Stimulated activated effector memory CD8-positive, alpha-beta T cell treated with anti-CD3 and anti-CD28 coated beads, Interleukin-12 subunit alpha, Interleukin-12 subunit beta, amount 100 ng/mL, for 72 hours (primary cell): ENCODE results near the gene TUT4.
A peak's percentile ranks its signal among the peaks of the same experiment; 100 is the strongest.

Experiments used
- ATAC-seq: fragments of 150-1000 bp; cut with Tn5 transposase; 2 replicates; pipeline ENCODE4 v1.10.0; 2021
- DNase-seq, 2 donors: peaks; one replicate each; pipeline ENCODE4 v3.0.0; 2021 to 2022; ENCODE audit warnings: low spot score in 2 of 2
- H3K27ac Mint-ChIP-seq: one replicate; pipeline ENCODE4 v1.8.0; 2022; ENCODE audit warnings: mild to moderate bottlenecking, mixed read lengths
- H3K36me3 Mint-ChIP-seq: one replicate; pipeline ENCODE4 v1.8.0; 2022; ENCODE audit warnings: mild to moderate bottlenecking, mixed read lengths
- H3K4me1 Mint-ChIP-seq: one replicate; pipeline ENCODE4 v1.8.0; 2022; ENCODE audit warnings: mixed read lengths
- H3K4me3 Mint-ChIP-seq: one replicate; pipeline ENCODE4 v1.8.0; 2022; ENCODE audit warnings: mild to moderate bottlenecking, mixed read lengths
- H3K9me3 Mint-ChIP-seq: one replicate; pipeline ENCODE4 v1.8.0; 2022; ENCODE audit warnings: mixed read lengths

Gene TUT4

GRCh38 chr1:52552505-52553361, at the start of gene TUT4:
TUT4 (minus strand) TSS chr1:52553092; CDS start chr1:52526280, 26,812 bp downstream.
- Mint-ChIP-seq H3K9me3 (no peaks in the 10 kb centered on the region), H3K4me1 (peaks cover 23% of the 10 kb centered on the region), H3K36me3 (peaks cover 4% of the 10 kb centered on the region), H3K27ac (no peak within 1 kb of the TSS), H3K4me3 (no peak within 1 kb of the TSS)
- peak; percentile 72 for ATAC-seq
- peak; percentile 60 to 86 for DNase-seq

GRCh38 chr1:52601991-52602855, 49.3 kb upstream of the TUT4 start, which contains the start of gene GPX7:
GPX7 (plus strand) TSS chr1:52602371; CDS start chr1:52602410, 39 bp downstream.
- no peaks in the 10 kb centered on the region for H3K9me3 Mint-ChIP-seq
- DNase-seq (peak; percentile 40 to 76), ATAC-seq (peak; percentile 74)
- H3K27ac Mint-ChIP-seq: peak within 1 kb of the TSS; percentile 93
- H3K36me3 Mint-ChIP-seq: peaks cover 1% of the 10 kb centered on the region
- peaks cover 42% of the 10 kb centered on the region for H3K4me1 Mint-ChIP-seq
- H3K4me3 Mint-ChIP-seq: peak within 1 kb of the TSS; percentile 80

GRCh38 chr1:52601519-52601918, 48.6 kb upstream of the TUT4 start:
- Mint-ChIP-seq H3K36me3 (no peaks in the 10 kb centered on the region), H3K9me3 (no peaks in the 10 kb centered on the region), H3K4me1 (peaks cover 41% of the 10 kb centered on the region), H3K4me3 (peak overlapping the region; percentile 80), H3K27ac (peak overlapping the region; percentile 93)
- peak in 1 of 2 donors; percentile 53 for DNase-seq
- ATAC-seq: no peak

DNA sequence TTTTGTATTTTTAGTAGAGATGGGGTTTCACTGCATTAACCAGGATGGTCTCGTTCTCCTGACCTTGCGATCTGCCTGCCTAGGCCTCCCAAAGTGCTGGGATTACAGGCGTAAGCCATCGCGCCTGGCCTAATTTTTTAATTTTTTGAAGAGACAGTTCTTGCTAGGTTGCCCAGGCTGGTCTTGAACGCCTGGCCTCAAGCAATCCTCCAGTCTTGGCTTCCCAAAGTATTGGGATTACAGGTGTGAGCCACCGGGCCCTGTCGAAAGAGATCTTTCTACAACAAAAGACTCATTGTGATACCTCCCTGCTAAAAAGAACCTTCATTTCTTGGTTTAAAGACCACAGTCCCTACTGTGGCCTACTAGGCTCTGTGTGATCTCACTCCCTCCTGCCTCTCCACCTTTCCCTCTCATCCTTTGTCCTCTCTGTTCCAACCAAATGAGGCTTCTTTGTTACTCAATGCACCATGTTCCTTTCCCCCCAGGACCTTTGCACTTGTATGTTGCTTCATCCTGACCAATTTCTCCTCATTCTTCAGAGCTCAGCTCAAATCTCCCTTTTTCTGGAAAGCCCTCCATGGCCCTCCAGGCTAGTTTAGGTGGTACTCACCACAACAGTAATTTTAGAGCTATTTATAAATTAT, 47.8 kb upstream of the TUT4 start:
- peaks cover 32% of the 10 kb centered on the region for H3K4me1 Mint-ChIP-seq
- no peak for ATAC-seq
- no peak overlapping the region for H3K27ac Mint-ChIP-seq
- no peaks in the 10 kb centered on the region for H3K9me3 Mint-ChIP-seq
- H3K4me3 Mint-ChIP-seq: no peak overlapping the region
- H3K36me3 Mint-ChIP-seq: no peaks in the 10 kb centered on the region
- DNase-seq: no peak

- no peak for ATAC-seq
- Mint-ChIP-seq H3K4me3 (no peak overlapping the region), H3K36me3 (no peaks in the 10 kb centered on the region), H3K27ac (no peak overlapping the region), H3K4me1 (peaks cover 24% of the 10 kb centered on the region), H3K9me3 (no peaks in the 10 kb centered on the region)
- no peak for DNase-seq
Measured at GRCh38 chr1:52599236-52599635, 46.3 kb upstream of the TUT4 start.

- peaks cover 19% of the 10 kb centered on the region for H3K4me1 Mint-ChIP-seq
- ATAC-seq (no peak), DNase-seq (no peak)
- H3K4me3 Mint-ChIP-seq: no peak overlapping the region
- H3K9me3 Mint-ChIP-seq: no peaks in the 10 kb centered on the region
- no peak overlapping the region for H3K27ac Mint-ChIP-seq
- H3K36me3 Mint-ChIP-seq: no peaks in the 10 kb centered on the region
Measured at GRCh38 chr1:52598729-52599128, 45.8 kb upstream of the TUT4 start.

DNA sequence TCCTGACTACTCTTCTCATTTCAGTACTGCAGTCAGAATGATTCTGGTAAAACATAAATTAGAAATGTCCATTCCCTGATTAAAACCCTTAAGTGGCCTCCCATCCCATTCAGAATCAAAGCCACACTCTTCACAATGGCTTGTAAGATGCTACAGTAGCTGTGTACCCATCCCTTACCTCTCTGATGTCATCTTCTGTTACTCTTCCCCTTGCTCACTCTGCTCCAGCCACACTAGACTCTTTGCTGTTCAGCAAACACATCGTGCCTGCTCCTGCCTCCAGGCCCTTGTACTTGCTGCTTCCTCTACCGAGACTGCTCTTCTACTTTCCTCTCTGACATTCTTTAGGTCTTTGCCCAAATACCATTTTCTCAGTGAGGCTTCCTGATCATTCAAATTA, 45.0 kb upstream of the TUT4 start:
- no peak overlapping the region for H3K4me3 Mint-ChIP-seq
- H3K9me3 Mint-ChIP-seq: no peaks in the 10 kb centered on the region
- peaks cover 11% of the 10 kb centered on the region for H3K4me1 Mint-ChIP-seq
- DNase-seq (no peak), ATAC-seq (peak; percentile 2)
- peak overlapping the region; percentile 1 for H3K27ac Mint-ChIP-seq
- H3K36me3 Mint-ChIP-seq: no peaks in the 10 kb centered on the region

DNA sequence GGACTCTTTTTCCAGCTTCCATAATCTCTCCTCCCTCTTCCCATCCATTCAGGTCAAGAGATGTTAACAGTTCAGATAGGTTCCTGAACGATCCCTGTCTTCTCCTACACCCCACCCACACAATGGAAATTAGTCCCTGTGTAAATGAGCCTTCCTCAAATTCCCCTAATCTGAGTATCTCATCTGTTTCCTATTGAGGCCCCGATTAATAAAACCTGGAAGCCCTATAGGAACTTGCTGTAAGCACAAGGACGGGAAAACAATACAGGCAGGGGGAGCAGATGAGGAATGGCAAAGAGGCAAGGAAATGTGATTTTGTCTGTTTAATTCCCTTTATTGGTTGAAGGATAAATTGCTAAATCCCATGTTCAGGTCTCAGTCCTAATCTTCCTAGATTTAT, 42.2 kb upstream of the TUT4 start:
- Mint-ChIP-seq H3K27ac (no peak overlapping the region), H3K9me3 (no peaks in the 10 kb centered on the region), H3K4me1 (no peaks in the 10 kb centered on the region), H3K4me3 (no peak overlapping the region), H3K36me3 (no peaks in the 10 kb centered on the region)
- DNase-seq (no peak), ATAC-seq (no peak)

DNA sequence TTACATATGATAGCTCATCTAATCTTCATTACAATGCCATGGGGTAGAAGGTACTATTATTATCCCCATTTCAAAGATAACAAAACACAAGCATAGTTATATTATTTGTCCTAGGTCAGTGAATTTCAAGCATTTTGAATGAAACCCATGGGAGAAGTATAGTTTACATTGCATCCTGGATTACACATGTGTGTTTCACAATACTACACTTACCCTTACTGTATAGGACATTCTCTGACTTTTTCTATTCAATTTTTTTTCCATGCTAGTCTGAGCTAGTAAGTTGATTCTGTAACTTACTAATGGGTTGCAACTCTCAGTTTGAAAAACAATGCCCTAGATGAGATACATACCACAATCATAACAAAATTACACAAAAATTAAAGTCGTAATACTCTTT, 40.6 kb upstream of the TUT4 start:
- H3K4me1 Mint-ChIP-seq: no peaks in the 10 kb centered on the region
- ATAC-seq (no peak), DNase-seq (no peak)
- H3K36me3 Mint-ChIP-seq: no peaks in the 10 kb centered on the region
- H3K4me3 Mint-ChIP-seq: no peak overlapping the region
- H3K9me3 Mint-ChIP-seq: no peaks in the 10 kb centered on the region
- H3K27ac Mint-ChIP-seq: no peak overlapping the region

- DNase-seq (no peak), ATAC-seq (no peak)
- H3K36me3 Mint-ChIP-seq: no peaks in the 10 kb centered on the region
- H3K9me3 Mint-ChIP-seq: no peaks in the 10 kb centered on the region
- H3K27ac Mint-ChIP-seq: no peak overlapping the region
- H3K4me3 Mint-ChIP-seq: no peak overlapping the region
- H3K4me1 Mint-ChIP-seq: no peaks in the 10 kb centered on the region
Measured at GRCh38 chr1:52592637-52593323, 39.9 kb upstream of the TUT4 start.

DNA sequence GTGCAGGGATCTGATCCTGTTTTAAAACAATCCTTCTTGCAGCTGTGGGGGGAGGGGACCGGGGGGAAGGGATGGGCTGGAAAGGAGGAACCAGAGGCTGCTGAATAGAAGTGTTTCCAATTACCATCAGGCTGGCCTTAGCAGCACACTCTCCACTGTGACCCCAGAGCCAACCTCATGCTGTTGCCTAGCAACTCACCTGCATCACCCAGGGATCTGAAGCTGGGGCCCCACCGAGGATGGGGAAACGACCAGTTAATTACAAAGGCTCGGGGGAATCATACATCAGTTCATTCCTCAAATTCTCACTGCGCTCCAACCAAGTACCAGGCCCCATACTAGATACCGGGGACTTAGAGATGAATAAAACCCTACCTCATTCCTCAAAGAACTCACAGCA, 37.4 kb upstream of the TUT4 start:
- Mint-ChIP-seq H3K4me1 (no peaks in the 10 kb centered on the region), H3K27ac (no peak overlapping the region), H3K4me3 (no peak overlapping the region), H3K36me3 (no peaks in the 10 kb centered on the region), H3K9me3 (no peaks in the 10 kb centered on the region)
- ATAC-seq: no peak
- DNase-seq: no peak

DNA sequence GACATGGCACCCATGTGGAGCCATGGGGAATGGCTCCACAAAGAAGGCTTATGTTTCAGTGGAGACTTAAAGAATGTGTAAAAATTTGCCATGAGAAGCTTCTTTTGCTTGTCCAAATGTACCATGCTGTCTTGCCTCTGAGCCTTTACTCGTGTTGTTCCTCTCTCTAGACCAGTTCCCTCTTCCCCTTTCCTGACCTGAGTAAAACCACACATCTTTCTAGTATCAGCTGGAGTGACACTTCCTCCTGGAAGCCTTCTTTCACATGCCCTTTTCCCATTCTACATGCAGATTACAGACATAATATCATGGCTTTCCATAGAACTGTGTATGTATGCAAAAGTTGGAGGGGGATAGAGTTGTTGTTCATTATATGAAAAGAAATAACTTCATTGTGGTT, 35.6 kb upstream of the TUT4 start:
- Mint-ChIP-seq H3K9me3 (no peaks in the 10 kb centered on the region), H3K4me1 (no peaks in the 10 kb centered on the region), H3K36me3 (no peaks in the 10 kb centered on the region), H3K4me3 (no peak overlapping the region), H3K27ac (no peak overlapping the region)
- no peak for DNase-seq
- no peak for ATAC-seq

DNA sequence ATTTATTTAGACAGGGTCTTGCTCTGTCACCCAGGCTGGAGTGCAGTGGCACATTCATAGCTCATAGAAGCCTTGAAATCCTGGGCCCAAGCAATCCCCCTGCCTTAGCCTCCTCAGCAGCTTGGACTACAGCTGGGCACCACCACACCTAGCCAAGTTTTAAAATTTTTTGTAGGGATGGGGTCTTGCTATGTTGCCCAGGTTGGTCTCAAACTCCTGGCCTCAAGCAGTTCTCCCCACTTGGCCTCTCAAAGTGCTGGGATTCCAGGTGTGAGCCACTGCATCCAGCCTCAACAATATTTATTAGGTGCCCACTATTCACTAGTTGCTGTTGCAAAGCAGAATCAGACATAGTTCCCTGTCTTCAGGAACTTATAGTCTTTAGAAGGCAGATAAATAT, 35.1 kb upstream of the TUT4 start:
- H3K4me1 Mint-ChIP-seq: no peaks in the 10 kb centered on the region
- H3K9me3 Mint-ChIP-seq: no peaks in the 10 kb centered on the region
- no peak overlapping the region for H3K27ac Mint-ChIP-seq

GRCh38 chr1:52585474-52585873, 32.6 kb upstream of the TUT4 start:
- Mint-ChIP-seq H3K4me1 (no peaks in the 10 kb centered on the region), H3K9me3 (no peaks in the 10 kb centered on the region), H3K36me3 (no peaks in the 10 kb centered on the region), H3K27ac (no peak overlapping the region), H3K4me3 (no peak overlapping the region)
- no peak for DNase-seq
- ATAC-seq: no peak

More for the DNA sequence above, 35.1 kb upstream of the TUT4 start:
- no peak for DNase-seq
- no peaks in the 10 kb centered on the region for H3K36me3 Mint-ChIP-seq
- no peak overlapping the region for H3K4me3 Mint-ChIP-seq
- no peak for ATAC-seq
